Nephron (organoid): ENCODE measurements around the gene ZC3H12C.

Source experiments
- H3K27ac Mint-ChIP-seq, 3 experiments: 2 replicates each; pipeline ENCODE4 v1.8.0; 2020; ENCODE audit warnings: mixed read lengths in 3 of 3, mild to moderate bottlenecking in 2 of 3, moderate library complexity in 1 of 3
- H3K27me3 Mint-ChIP-seq: 2 replicates; pipeline ENCODE4 v1.8.0; 2021; ENCODE audit warnings: low read depth, mild to moderate bottlenecking, moderate library complexity, mixed read lengths
- H3K36me3 Mint-ChIP-seq: 2 replicates; pipeline ENCODE4 v1.8.0; 2020; ENCODE audit warnings: low read depth, mixed read lengths
- H3K4me1 Mint-ChIP-seq: 2 replicates; pipeline ENCODE4 v1.8.0; 2020; ENCODE audit warnings: mixed read lengths
- H3K4me3 Mint-ChIP-seq, 3 experiments: 2 replicates each; pipeline ENCODE4 v1.8.0; 2020; ENCODE audit warnings: mild to moderate bottlenecking in 3 of 3, mixed read lengths in 3 of 3, moderate library complexity in 2 of 3
- H3K9me3 Mint-ChIP-seq: 2 replicates; pipeline ENCODE4 v1.8.0; 2020; ENCODE audit warnings: mixed read lengths
- TF ChIP-seq, protein P1 (sequence below), 3 experiments: fragments of 200-600 bp; sonication (generic); IDR thresholded peaks; one replicate each; pipeline ENCODE4 v1.5.0; 2021; ENCODE audit warnings: antibody characterized with exemption in 3 of 3; ENCODE audit not compliant: unreplicated experiment in 3 of 3

ZC3H12C gene

DNA sequence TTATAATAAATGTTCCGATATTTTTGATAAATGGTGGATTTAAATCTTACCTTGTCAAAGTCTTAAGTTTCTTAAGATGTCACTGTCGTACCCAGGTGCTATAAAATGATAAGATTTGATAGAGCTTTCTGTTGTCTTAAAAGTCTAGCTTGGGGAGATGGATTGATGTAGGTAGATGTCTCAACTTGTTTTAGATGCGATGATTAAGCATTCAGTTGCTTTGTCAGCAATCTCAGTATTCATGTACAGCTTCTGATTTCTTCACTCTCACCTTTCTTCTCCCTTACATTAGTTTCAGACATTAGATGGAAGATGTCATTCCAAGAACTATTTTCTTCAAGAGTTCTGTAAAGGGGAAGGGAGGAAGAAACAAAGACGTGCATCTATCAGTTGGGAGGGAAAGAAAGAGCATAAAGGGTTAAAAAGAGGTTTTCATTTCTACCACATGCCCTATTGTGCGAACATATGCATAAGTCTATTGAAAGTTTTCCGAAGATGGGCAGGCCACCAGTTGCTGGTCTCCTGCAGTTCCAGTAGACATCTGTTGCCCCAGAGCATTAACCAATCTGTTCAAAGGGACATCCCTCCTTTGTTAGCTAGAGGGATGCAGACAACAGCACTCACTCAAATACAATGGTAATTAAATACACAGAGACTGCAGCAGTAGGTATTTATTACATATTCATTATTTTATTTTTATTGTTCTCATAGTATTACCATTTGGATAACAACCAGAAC is 38.4 kb downstream of the ZC3H12C start:
- H3K27ac Mint-ChIP-seq = no peak overlapping the region
- TF ChIP-seq, protein P1, sequence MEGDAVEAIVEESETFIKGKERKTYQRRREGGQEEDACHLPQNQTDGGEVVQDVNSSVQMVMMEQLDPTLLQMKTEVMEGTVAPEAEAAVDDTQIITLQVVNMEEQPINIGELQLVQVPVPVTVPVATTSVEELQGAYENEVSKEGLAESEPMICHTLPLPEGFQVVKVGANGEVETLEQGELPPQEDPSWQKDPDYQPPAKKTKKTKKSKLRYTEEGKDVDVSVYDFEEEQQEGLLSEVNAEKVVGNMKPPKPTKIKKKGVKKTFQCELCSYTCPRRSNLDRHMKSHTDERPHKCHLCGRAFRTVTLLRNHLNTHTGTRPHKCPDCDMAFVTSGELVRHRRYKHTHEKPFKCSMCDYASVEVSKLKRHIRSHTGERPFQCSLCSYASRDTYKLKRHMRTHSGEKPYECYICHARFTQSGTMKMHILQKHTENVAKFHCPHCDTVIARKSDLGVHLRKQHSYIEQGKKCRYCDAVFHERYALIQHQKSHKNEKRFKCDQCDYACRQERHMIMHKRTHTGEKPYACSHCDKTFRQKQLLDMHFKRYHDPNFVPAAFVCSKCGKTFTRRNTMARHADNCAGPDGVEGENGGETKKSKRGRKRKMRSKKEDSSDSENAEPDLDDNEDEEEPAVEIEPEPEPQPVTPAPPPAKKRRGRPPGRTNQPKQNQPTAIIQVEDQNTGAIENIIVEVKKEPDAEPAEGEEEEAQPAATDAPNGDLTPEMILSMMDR (IDR thresholded peaks at IDR 0.05; ENCODE audit: unreplicated experiment in 3 of 3) = no peak
- H3K9me3 Mint-ChIP-seq = no peaks in the 10 kb centered on the region
- H3K4me1 Mint-ChIP-seq = peaks cover 51% of the 10 kb centered on the region
- peak overlapping the region in 2 of 3 experiments; percentile 35 to 71 for H3K4me3 Mint-ChIP-seq
- peaks cover 3% of the 10 kb centered on the region for H3K27me3 Mint-ChIP-seq
- no peaks in the 10 kb centered on the region for H3K36me3 Mint-ChIP-seq

DNA sequence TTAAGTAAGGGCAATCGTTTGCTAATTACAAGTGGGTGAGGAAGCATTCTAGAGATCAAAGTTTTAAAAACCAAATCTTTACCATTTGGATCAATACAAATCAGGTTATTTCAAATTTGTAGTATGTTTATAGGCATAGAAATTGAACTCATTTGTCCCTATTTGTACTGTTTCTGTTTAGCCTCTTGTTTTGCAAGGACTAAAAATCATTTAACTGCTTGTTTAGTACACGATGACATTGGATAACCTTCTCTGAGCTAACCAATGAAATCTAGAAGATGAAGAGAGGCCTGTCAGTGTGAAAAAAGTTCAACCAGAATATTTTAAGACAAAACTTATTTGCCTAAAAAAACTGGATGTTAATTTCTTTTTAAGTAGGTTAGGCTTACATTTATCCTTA is 40.0 kb downstream of the ZC3H12C start:
- Mint-ChIP-seq H3K36me3 (peaks cover 9% of the 10 kb centered on the region), H3K4me3 (peak overlapping the region in 1 of 3 experiments; percentile 61), H3K9me3 (no peaks in the 10 kb centered on the region), H3K4me1 (peaks cover 41% of the 10 kb centered on the region), H3K27me3 (no peaks in the 10 kb centered on the region), H3K27ac (no peak overlapping the region)
- TF ChIP-seq, protein P1 (IDR thresholded peaks at IDR 0.05; ENCODE audit: unreplicated experiment in 3 of 3) = no peak

DNA sequence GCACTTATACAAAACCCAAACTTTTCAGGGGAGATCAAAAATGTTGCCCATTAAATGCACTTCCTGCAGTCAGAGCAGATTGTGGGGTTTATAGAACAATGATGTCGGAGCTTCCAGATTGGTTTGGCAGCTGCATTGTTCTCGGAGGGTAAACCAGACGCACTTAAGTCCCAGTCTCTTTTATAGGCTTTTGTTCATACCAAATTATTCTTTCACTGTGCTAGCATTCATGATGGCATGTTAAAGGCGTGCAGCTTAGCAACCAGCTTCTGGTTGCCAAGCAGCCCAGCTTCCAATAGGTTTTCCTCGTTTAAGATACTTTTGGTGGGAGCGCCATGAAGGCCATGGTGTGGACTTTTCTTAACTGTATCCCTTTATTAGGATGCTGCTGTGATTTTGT is 40.9 kb downstream of the ZC3H12C start:
- H3K36me3 Mint-ChIP-seq = peaks cover 9% of the 10 kb centered on the region
- H3K27me3 Mint-ChIP-seq = no peaks in the 10 kb centered on the region
- H3K27ac Mint-ChIP-seq = peak overlapping the region in 1 of 3 experiments; percentile 0
- H3K4me3 Mint-ChIP-seq = peak overlapping the region in 1 of 3 experiments; percentile 0
- peaks cover 36% of the 10 kb centered on the region for H3K4me1 Mint-ChIP-seq
- H3K9me3 Mint-ChIP-seq = no peaks in the 10 kb centered on the region
- TF ChIP-seq, protein P1 (IDR thresholded peaks at IDR 0.05; ENCODE audit: unreplicated experiment in 3 of 3) = no peak

DNA sequence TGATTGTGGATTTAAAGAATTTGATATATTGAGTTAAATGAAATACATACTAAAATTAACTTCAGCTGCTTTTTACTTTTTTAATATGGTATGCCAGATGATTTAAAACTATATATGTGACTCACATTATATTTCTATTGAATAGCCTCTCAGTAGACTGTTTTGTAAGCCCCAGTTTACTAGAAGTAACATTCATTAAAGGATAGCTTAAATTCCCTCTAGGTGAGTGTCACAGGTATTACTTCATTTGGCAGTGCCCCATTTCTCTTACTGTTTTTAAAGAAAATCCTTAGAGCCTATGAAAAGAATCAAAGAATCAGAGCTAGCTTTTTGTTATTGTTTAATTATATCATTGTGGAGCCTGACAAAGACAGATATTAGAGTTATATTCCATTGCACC is 48.6 kb downstream of the ZC3H12C start:
- no peaks in the 10 kb centered on the region for H3K27me3 Mint-ChIP-seq
- peaks cover 45% of the 10 kb centered on the region for H3K36me3 Mint-ChIP-seq
- no peak overlapping the region for H3K4me3 Mint-ChIP-seq
- H3K9me3 Mint-ChIP-seq = peaks cover 2% of the 10 kb centered on the region
- TF ChIP-seq, protein P1 (IDR thresholded peaks at IDR 0.05; ENCODE audit: unreplicated experiment in 3 of 3) = no peak
- no peak overlapping the region for H3K27ac Mint-ChIP-seq
- no peaks in the 10 kb centered on the region for H3K4me1 Mint-ChIP-seq

DNA sequence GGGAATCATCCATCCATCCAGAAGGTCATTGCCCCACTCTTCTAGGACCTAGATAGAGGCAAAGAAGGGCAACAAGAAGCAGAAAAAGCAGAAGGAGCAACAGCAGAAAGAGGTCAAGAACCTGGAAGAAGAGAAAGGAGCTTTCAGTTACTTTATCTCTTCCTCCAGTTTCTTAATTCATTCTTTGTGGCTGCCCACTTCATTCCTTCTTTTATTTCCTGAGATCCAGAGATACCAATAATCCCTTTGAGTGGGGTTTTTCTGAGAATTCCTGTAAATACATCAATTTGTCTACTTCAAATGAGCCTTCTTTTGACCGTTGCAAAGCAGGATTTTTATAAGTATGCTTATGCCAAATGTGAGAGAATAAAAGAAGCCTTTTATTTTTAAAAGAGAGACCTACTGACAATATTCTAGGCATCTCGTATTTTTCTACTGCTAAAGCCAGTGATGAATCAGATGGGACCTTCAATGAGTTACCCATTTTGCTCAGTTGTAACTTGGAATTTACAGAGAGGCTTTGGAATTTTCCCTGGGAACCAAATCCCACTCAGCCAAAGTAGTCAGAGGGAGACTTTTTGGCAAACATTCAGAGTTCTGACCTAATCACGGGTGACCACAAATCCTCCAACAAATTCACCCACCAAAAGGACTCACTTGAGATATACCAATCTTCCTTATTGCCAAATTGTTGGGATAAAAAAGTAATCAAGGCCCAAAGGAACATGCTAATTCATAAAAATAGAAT is 54.9 kb downstream of the ZC3H12C start:
- TF ChIP-seq, protein P1 (IDR thresholded peaks at IDR 0.05; ENCODE audit: unreplicated experiment in 3 of 3) = no peak
- peaks cover 22% of the 10 kb centered on the region for H3K36me3 Mint-ChIP-seq
- H3K4me1 Mint-ChIP-seq = peaks cover 4% of the 10 kb centered on the region
- H3K27me3 Mint-ChIP-seq = no peaks in the 10 kb centered on the region
- no peak overlapping the region for H3K27ac Mint-ChIP-seq
- no peak overlapping the region for H3K4me3 Mint-ChIP-seq
- no peaks in the 10 kb centered on the region for H3K9me3 Mint-ChIP-seq
